ENCODE results near the gene ARAP3.

The ARAP3 gene

GRCh38 chr5:141665995-141666940 is 15.8 kb downstream of the ARAP3 start:
- DNase-seq = no peak

GRCh38 chr5:141664733-141665461 is 17.1 kb downstream of the ARAP3 start:
- peak; percentile 57 to 69 (median 64) for DNase-seq

- no peak for DNase-seq
Observed at GRCh38 chr5:141663506-141663905, 18.5 kb downstream of the ARAP3 start.

- DNase-seq = no peak
Observed at GRCh38 chr5:141662028-141662427, 20.0 kb downstream of the ARAP3 start.

GRCh38 chr5:141657937-141658545 is 24.0 kb downstream of the ARAP3 start:
- DNase-seq = no peak

GRCh38 chr5:141657404-141657803 is 24.6 kb downstream of the ARAP3 start:
- no peak for DNase-seq

GRCh38 chr5:141656396-141656795 is 25.6 kb downstream of the ARAP3 start:
- DNase-seq = no peak

- DNase-seq = no peak
Observed at GRCh38 chr5:141655020-141655419, 27.0 kb downstream of the ARAP3 start.

GRCh38 chr5:141654298-141654697 is 27.7 kb downstream of the ARAP3 start:
- DNase-seq = no peak

GRCh38 chr5:141651728-141652105 is 30.3 kb downstream of the ARAP3 start:
- no peak for DNase-seq

- DNase-seq = peak; percentile 33 to 71 (median 60)
Observed at GRCh38 chr5:141650851-141651727, 30.9 kb downstream of the ARAP3 start, which contains the start of gene FCHSD1. Gene FCHSD1 (minus strand): TSS chr5:141651418. CDS start chr5:141651368, 50 bp downstream.

- DNase-seq = no peak
Observed at GRCh38 chr5:141649972-141650371, 32.1 kb downstream of the ARAP3 start.

GRCh38 chr5:141649056-141649688 is 32.9 kb downstream of the ARAP3 start:
- DNase-seq = no peak

GRCh38 chr5:141647851-141648250 is 34.2 kb downstream of the ARAP3 start:
- DNase-seq = no peak

- no peak for DNase-seq
Observed at GRCh38 chr5:141647242-141647641, 34.8 kb downstream of the ARAP3 start.

- no peak for DNase-seq
Observed at GRCh38 chr5:141646026-141646425, 36.0 kb downstream of the ARAP3 start.

GRCh38 chr5:141641634-141642267 is 40.3 kb downstream of the ARAP3 start:
- no peak for DNase-seq

GRCh38 chr5:141640698-141641097 is 41.3 kb downstream of the ARAP3 start:
- DNase-seq = no peak

- no peak for DNase-seq
Observed at GRCh38 chr5:141640051-141640415, 42.0 kb downstream of the ARAP3 start.

- DNase-seq = no peak
Observed at GRCh38 chr5:141639357-141640050, 42.5 kb downstream of the ARAP3 start.

GRCh38 chr5:141638771-141639170 is 43.3 kb downstream of the ARAP3 start:
- no peak for DNase-seq
